Measurements from ENCODE around the gene ACSBG1.

The ACSBG1 gene

GRCh38 chr15:78146425-78147154 is 87.8 kb downstream of the ACSBG1 start:
- Histone ChIP-seq H3K4me1 (ENCODE audit: low read length) (peaks cover 11% of the 10 kb centered on the region), H3F3A (ENCODE audit: insufficient read depth, low read length) (no peaks in the 10 kb centered on the region), H3K27me3 (replicated peaks; ENCODE audit: insufficient read depth, low read length) (no peaks in the 10 kb centered on the region), H2AFZ (ENCODE audit: low read length) (no peak overlapping the region), H3K36me3 (replicated peaks; ENCODE audit: insufficient read depth, low read length) (0 out of 2 replicates have a peak, but pooled peaks cover 5% of the 10 kb centered on the region), H4K20me1 (ENCODE audit: insufficient read depth, low read length) (no peaks in the 10 kb centered on the region), H3K4me2 (ENCODE audit: low read depth, low read length) (no peak overlapping the region), H3K79me2 (ENCODE audit: low read length) (peaks cover 24% of the 10 kb centered on the region), H3K9me3 (replicated peaks; ENCODE audit: insufficient read depth, low read length) (no peaks in the 10 kb centered on the region), H3K9ac (ENCODE audit: low read length) (no peak overlapping the region), H3K4me3 (ENCODE audit: low read length) (no peak overlapping the region), H3K9me2 (replicated peaks; ENCODE audit: insufficient read depth, low read length) (no peaks in the 10 kb centered on the region), H3K27ac (ENCODE audit: low read length) (no peak overlapping the region)
- no peak for DNase-seq
- TF ChIP-seq CTCF (IDR thresholded peaks at IDR 0.05; ENCODE audit: low read length) (no peak), EZH2 (optimal IDR thresholded peaks at IDR 0.05; ENCODE audit: low read depth, low read length) (no peak), EZH2phosphoT487 (IDR thresholded peaks at IDR 0.05; ENCODE audit: low read length) (no peak)

GRCh38 chr15:78142332-78142731 is 92.0 kb downstream of the ACSBG1 start:
- Histone ChIP-seq H3K79me2 (ENCODE audit: low read length) (no peaks in the 10 kb centered on the region), H3K9me2 (replicated peaks; ENCODE audit: insufficient read depth, low read length) (no peaks in the 10 kb centered on the region), H3K27ac (ENCODE audit: low read length) (no peak overlapping the region), H3K4me1 (ENCODE audit: low read length) (no peaks in the 10 kb centered on the region), H3F3A (ENCODE audit: insufficient read depth, low read length) (no peaks in the 10 kb centered on the region), H3K4me2 (ENCODE audit: low read depth, low read length) (no peak overlapping the region), H3K9ac (ENCODE audit: low read length) (no peak overlapping the region), H3K27me3 (replicated peaks; ENCODE audit: insufficient read depth, low read length) (no peaks in the 10 kb centered on the region), H3K36me3 (replicated peaks; ENCODE audit: insufficient read depth, low read length) (no peaks in the 10 kb centered on the region), H2AFZ (ENCODE audit: low read length) (no peak overlapping the region), H3K9me3 (replicated peaks; ENCODE audit: insufficient read depth, low read length) (no peaks in the 10 kb centered on the region), H4K20me1 (ENCODE audit: insufficient read depth, low read length) (no peaks in the 10 kb centered on the region), H3K4me3 (ENCODE audit: low read length) (no peak overlapping the region)
- no peak for DNase-seq
- TF ChIP-seq EZH2phosphoT487 (IDR thresholded peaks at IDR 0.05; ENCODE audit: low read length) (no peak), EZH2 (optimal IDR thresholded peaks at IDR 0.05; ENCODE audit: low read depth, low read length) (no peak), CTCF (IDR thresholded peaks at IDR 0.05; ENCODE audit: low read length) (no peak)

GRCh38 chr15:78140292-78140691 is 94.1 kb downstream of the ACSBG1 start:
- Histone ChIP-seq H3K4me2 (ENCODE audit: low read depth, low read length) (no peak overlapping the region), H3F3A (ENCODE audit: insufficient read depth, low read length) (no peaks in the 10 kb centered on the region), H4K20me1 (ENCODE audit: insufficient read depth, low read length) (no peaks in the 10 kb centered on the region)

More at GRCh38 chr15:78140292-78140691, 94.1 kb downstream of the ACSBG1 start:
- DNase-seq, result no peak
- TF ChIP-seq EZH2 (optimal IDR thresholded peaks at IDR 0.05; ENCODE audit: low read depth, low read length), result no peak
- TF ChIP-seq CTCF (IDR thresholded peaks at IDR 0.05; ENCODE audit: low read length), result no peak
- TF ChIP-seq EZH2phosphoT487 (IDR thresholded peaks at IDR 0.05; ENCODE audit: low read length), result no peak
- no peak overlapping the region for H3K9ac ChIP-seq (ENCODE audit: low read length)
- no peaks in the 10 kb centered on the region for H3K9me3 ChIP-seq (replicated peaks; ENCODE audit: insufficient read depth, low read length)
- no peaks in the 10 kb centered on the region for H3K4me1 ChIP-seq (ENCODE audit: low read length)
- no peak overlapping the region for H3K4me3 ChIP-seq (ENCODE audit: low read length)
- no peaks in the 10 kb centered on the region for H3K79me2 ChIP-seq (ENCODE audit: low read length)
- no peaks in the 10 kb centered on the region for H3K27me3 ChIP-seq (replicated peaks; ENCODE audit: insufficient read depth, low read length)
- no peaks in the 10 kb centered on the region for H3K9me2 ChIP-seq (replicated peaks; ENCODE audit: insufficient read depth, low read length)
- H3K27ac ChIP-seq (ENCODE audit: low read length), result no peak overlapping the region
- H3K36me3 ChIP-seq (replicated peaks; ENCODE audit: insufficient read depth, low read length), result no peaks in the 10 kb centered on the region
- H2AFZ ChIP-seq (ENCODE audit: low read length), result no peak overlapping the region

All from MM.1S (cell line).